ENCODE data around the gene RALB. TPM values are rescaled to one million over a fixed set of nuclear protein-coding genes. Genes with fewer than 3 reads are reported as not detected.

The RALB gene
- total and polyA plus RNA-seq, 2 experiments from 2014 or later, result 15.2 to 17.4 TPM

GRCh38 chr2:120244656-120245519 lies 7.8 kb upstream of the RALB start:
- DNase-seq (ENCODE audit: low spot score) (no peak), ATAC-seq (peak; percentile 49)
- peaks cover 9% of the 10 kb centered on the region for H3K27me3 ChIP-seq (ENCODE audit: insufficient read depth)
- no peaks in the 10 kb centered on the region for H3F3A ChIP-seq (replicated peaks; ENCODE audit: low read depth)
- Mint-ChIP-seq H3K27ac (no peak overlapping the region), H3K36me3 (ENCODE audit: low read depth) (0 out of 3 replicates have a peak, but pooled peaks cover 3% of the 10 kb centered on the region), H3K4me1 (peaks cover 37% of the 10 kb centered on the region), H3K27me3 (ENCODE audit: insufficient read depth, low read depth, poor library complexity) (peaks cover 16% of the 10 kb centered on the region), H3K4me3 (no peak overlapping the region), H3K9me3 (no peaks in the 10 kb centered on the region; the same call in 2 of the 3 replicates)
- H3K27ac ChIP-seq (ENCODE audit: low read depth), result no peak overlapping the region
- no peaks in the 10 kb centered on the region for H3K36me3 ChIP-seq (ENCODE audit: insufficient read depth)
- H3K9me2 ChIP-seq (ENCODE audit: insufficient read depth), result no peaks in the 10 kb centered on the region
- H3K79me2 ChIP-seq (replicated peaks; ENCODE audit: insufficient read depth), result no peaks in the 10 kb centered on the region
- H3K4me2 ChIP-seq, result peak overlapping the region; percentile 32; the same call in 1 of the 2 replicates
- H3K4me1 ChIP-seq (ENCODE audit: insufficient read depth), result peaks cover 19% of the 10 kb centered on the region
- peak overlapping the region; percentile 52; the same call in 1 of the 2 replicates for H2AFZ ChIP-seq
- no peaks in the 10 kb centered on the region for H4K20me1 ChIP-seq (replicated peaks; ENCODE audit: insufficient read depth)
- H3K4me3 ChIP-seq, result no peak overlapping the region
- TF ChIP-seq ETS1 (IDR thresholded peaks at IDR 0.05), result no peak
- TF ChIP-seq NANOG (IDR thresholded peaks at IDR 0.05; ENCODE audit: borderline replicate concordance), result no peak
- TF ChIP-seq STAT1 (IDR thresholded peaks at IDR 0.05; ENCODE audit: unreplicated experiment), result no peak
- TF ChIP-seq REST (IDR thresholded peaks at IDR 0.05; ENCODE audit: unreplicated experiment), result no peak
- no peak for TF ChIP-seq EZH2 (IDR thresholded peaks at IDR 0.05; ENCODE audit: low read depth, unreplicated experiment)
- TF ChIP-seq POLR2AphosphoS5 (IDR thresholded peaks at IDR 0.05; ENCODE audit: low read depth), result no peak
- TF ChIP-seq EZH2phosphoT487 (IDR thresholded peaks at IDR 0.05; ENCODE audit: unreplicated experiment), result no peak
- TF ChIP-seq ZNF331 (CRISPR knock-in tag; IDR thresholded peaks at IDR 0.05; ENCODE audit: low read depth), result no peak
- no peak for TF ChIP-seq ZNF114 (CRISPR knock-in tag; IDR thresholded peaks at IDR 0.05)
- TF ChIP-seq JUNB (IDR thresholded peaks at IDR 0.05; ENCODE audit: unreplicated experiment), result no peak
- TF ChIP-seq ZNF462 (CRISPR knock-in tag; IDR thresholded peaks at IDR 0.05), result no peak
- TF ChIP-seq CTCF (conservative IDR thresholded peaks at IDR 0.05; ENCODE audit: low read depth in 2 of 2), result no peak
- no peak for TF ChIP-seq CREB1 (CRISPR knock-in tag; IDR thresholded peaks at IDR 0.05; ENCODE audit: low read depth)

Data from GM23338 (cell line).